ENCODE measurements around the gene SYTL2. TPM values are rescaled to one million over a fixed set of nuclear protein-coding genes. Genes with fewer than 3 reads are reported as not detected.

Gene SYTL2
- total and polyA plus RNA-seq, 4 donors: 2.6 to 27.4 (median 4.4) TPM

DNA sequence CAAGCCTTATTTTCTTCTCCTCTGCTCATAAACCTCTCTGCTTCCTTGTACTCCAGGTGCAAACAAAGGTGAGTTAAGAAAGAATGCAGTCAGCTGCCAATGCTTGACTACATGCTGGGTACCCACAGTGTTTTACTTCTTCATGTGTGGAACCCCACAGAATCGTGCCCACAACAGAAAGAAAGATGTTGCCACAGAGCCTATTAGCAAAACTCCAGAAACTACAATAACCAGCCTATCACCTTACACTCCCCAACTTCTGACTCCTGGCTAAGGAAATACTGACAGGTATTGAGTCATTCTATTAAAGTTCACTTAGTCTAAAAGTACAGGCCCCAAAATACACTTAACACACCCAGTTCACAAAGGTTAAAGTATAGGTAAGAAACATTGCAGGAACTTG is 68.1 kb downstream of the SYTL2 start:
- Histone ChIP-seq H3K36me3 (ENCODE audit: control insufficient read depth in 4 of 4, insufficient read depth in 3 of 4, low read depth in 1 of 4, low read length in 3 of 4) (no peaks in the 10 kb centered on the region), H3K27ac (ENCODE audit: low read depth in 1 of 2, low read length in 2 of 2) (no peak overlapping the region), H3K4me3 (ENCODE audit: low read depth in 1 of 3, low read length in 3 of 3) (no peak overlapping the region), H3K4me1 (ENCODE audit: control insufficient read depth in 4 of 4, insufficient read depth in 4 of 4, low read length in 3 of 4) (no peaks in the 10 kb centered on the region), H3K27me3 (ENCODE audit: control insufficient read depth in 4 of 4, insufficient read depth in 4 of 4, low read length in 3 of 4) (peaks cover 0 to 2% (median 0%) of the 10 kb centered on the region in 4 donors), H3K9me3 (ENCODE audit: control insufficient read depth in 4 of 4, low read length in 3 of 4) (no peaks in the 10 kb centered on the region), H3K9ac (ENCODE audit: low read depth in 1 of 2, low read length in 2 of 2) (no peak overlapping the region)
- TF ChIP-seq TAF1 (conservative IDR thresholded peaks at IDR 0.05) (no peak), NR2F2 (IDR thresholded peaks at IDR 0.05) (no peak), HNF4G (IDR thresholded peaks at IDR 0.05) (no peak), MAX (IDR thresholded peaks at IDR 0.05) (no peak), REST (IDR thresholded peaks at IDR 0.05) (no peak), ATF3 (IDR thresholded peaks at IDR 0.05) (no peak), ZBTB33 (IDR thresholded peaks at IDR 0.05) (no peak), RAD21 (IDR thresholded peaks at IDR 0.05) (no peak), HNF4A (conservative IDR thresholded peaks at IDR 0.05) (no peak), FOXA2 (IDR thresholded peaks at IDR 0.05) (no peak), EGR1 (IDR thresholded peaks at IDR 0.05; ENCODE audit: low read depth in 2 of 2) (no peak)
- TF ChIP-seq, protein P1, sequence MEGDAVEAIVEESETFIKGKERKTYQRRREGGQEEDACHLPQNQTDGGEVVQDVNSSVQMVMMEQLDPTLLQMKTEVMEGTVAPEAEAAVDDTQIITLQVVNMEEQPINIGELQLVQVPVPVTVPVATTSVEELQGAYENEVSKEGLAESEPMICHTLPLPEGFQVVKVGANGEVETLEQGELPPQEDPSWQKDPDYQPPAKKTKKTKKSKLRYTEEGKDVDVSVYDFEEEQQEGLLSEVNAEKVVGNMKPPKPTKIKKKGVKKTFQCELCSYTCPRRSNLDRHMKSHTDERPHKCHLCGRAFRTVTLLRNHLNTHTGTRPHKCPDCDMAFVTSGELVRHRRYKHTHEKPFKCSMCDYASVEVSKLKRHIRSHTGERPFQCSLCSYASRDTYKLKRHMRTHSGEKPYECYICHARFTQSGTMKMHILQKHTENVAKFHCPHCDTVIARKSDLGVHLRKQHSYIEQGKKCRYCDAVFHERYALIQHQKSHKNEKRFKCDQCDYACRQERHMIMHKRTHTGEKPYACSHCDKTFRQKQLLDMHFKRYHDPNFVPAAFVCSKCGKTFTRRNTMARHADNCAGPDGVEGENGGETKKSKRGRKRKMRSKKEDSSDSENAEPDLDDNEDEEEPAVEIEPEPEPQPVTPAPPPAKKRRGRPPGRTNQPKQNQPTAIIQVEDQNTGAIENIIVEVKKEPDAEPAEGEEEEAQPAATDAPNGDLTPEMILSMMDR (IDR thresholded peaks at IDR 0.05; ENCODE audit: low read depth, low read length, missing input control): no peak
- 75% methylated on average over 1 of the region's 1 CpG for WGBS
- no peak for DNase-seq (ENCODE audit: low spot score)

- Histone ChIP-seq H3K27ac (ENCODE audit: low read depth in 1 of 2, low read length in 2 of 2) (no peak overlapping the region), H3K9me3 (ENCODE audit: control insufficient read depth in 4 of 4, low read length in 3 of 4) (no peaks in the 10 kb centered on the region), H3K36me3 (ENCODE audit: control insufficient read depth in 4 of 4, insufficient read depth in 3 of 4, low read depth in 1 of 4, low read length in 3 of 4) (no peaks in the 10 kb centered on the region), H3K27me3 (ENCODE audit: control insufficient read depth in 4 of 4, insufficient read depth in 4 of 4, low read length in 3 of 4) (peaks cover 0 to 2% (median 0%) of the 10 kb centered on the region in 4 donors), H3K4me1 (ENCODE audit: control insufficient read depth in 4 of 4, insufficient read depth in 4 of 4, low read length in 3 of 4) (no peaks in the 10 kb centered on the region), H3K9ac (ENCODE audit: low read depth in 1 of 2, low read length in 2 of 2) (no peak overlapping the region), H3K4me3 (ENCODE audit: low read depth in 1 of 3, low read length in 3 of 3) (no peak overlapping the region)
- WGBS: 84% methylated on average over 4 of the region's 4 CpGs
- no peak for DNase-seq (ENCODE audit: low spot score)
- TF ChIP-seq TAF1 (conservative IDR thresholded peaks at IDR 0.05) (no peak), MAX (IDR thresholded peaks at IDR 0.05) (no peak), HNF4G (IDR thresholded peaks at IDR 0.05) (no peak), EGR1 (IDR thresholded peaks at IDR 0.05; ENCODE audit: low read depth in 2 of 2) (no peak), RAD21 (IDR thresholded peaks at IDR 0.05) (no peak), ZBTB33 (IDR thresholded peaks at IDR 0.05) (no peak), HNF4A (conservative IDR thresholded peaks at IDR 0.05) (no peak), GABPA (IDR thresholded peaks at IDR 0.05 in 1 of 2, conservative IDR thresholded peaks at IDR 0.05 in 1 of 2) (no peak), REST (IDR thresholded peaks at IDR 0.05) (no peak)
- TF ChIP-seq, protein P1 (IDR thresholded peaks at IDR 0.05; ENCODE audit: low read depth, low read length, missing input control): no peak
Observed at GRCh38 chr11:85742348-85742747, 68.6 kb downstream of the SYTL2 start.

All from liver (tissue), 9 donors.